ENCODE data around the gene EMB. TPM values are rescaled to one million over a fixed set of nuclear protein-coding genes. Genes with fewer than 3 reads are reported as not detected.
"Not testable (repeated sequence)": the region's sequence is repeated elsewhere in the genome, so short reads cannot be mapped to it uniquely, and the experiment has no call there.

Gene EMB
- total RNA-seq, 2 donors from 2014 or later = 93.9 to 102 TPM

- no peaks in the 10 kb centered on the region for H3K27me3 Mint-ChIP-seq
- H3K4me1 Mint-ChIP-seq = peaks cover 17% of the 10 kb centered on the region
- H3K36me3 Mint-ChIP-seq (ENCODE audit: low read depth) = peaks cover 33% of the 10 kb centered on the region
- H3K4me3 Mint-ChIP-seq = peak overlapping the region; percentile 85
- no peaks in the 10 kb centered on the region for H3K9me3 Mint-ChIP-seq
- ATAC-seq (replicated peaks) = peak; percentile 4
- peak overlapping the region; percentile 96 for H3K27ac Mint-ChIP-seq
Observed at GRCh38 chr5:50441493-50441955, 436 bp upstream of the EMB start.

- peaks cover 15% of the 10 kb centered on the region for H3K4me1 Mint-ChIP-seq
- ATAC-seq (replicated peaks) = no peak
- peaks cover 42% of the 10 kb centered on the region for H3K36me3 Mint-ChIP-seq (ENCODE audit: low read depth)
- no peaks in the 10 kb centered on the region for H3K27me3 Mint-ChIP-seq
- peak overlapping the region; percentile 85 for H3K4me3 Mint-ChIP-seq
- H3K27ac Mint-ChIP-seq = peak overlapping the region; percentile 96
- no peaks in the 10 kb centered on the region for H3K9me3 Mint-ChIP-seq
Observed at GRCh38 chr5:50439221-50439620, 1.9 kb downstream of the EMB start.

GRCh38 chr5:50438060-50438459 lies 3.0 kb downstream of the EMB start:
- H3K9me3 Mint-ChIP-seq; ATAC-seq (replicated peaks); H3K27me3 Mint-ChIP-seq: not testable (repeated sequence)
- H3K27ac Mint-ChIP-seq = peak overlapping the region; percentile 81
- peaks cover 42% of the 10 kb centered on the region for H3K36me3 Mint-ChIP-seq (ENCODE audit: low read depth)
- peaks cover 22% of the 10 kb centered on the region for H3K4me1 Mint-ChIP-seq
- peak overlapping the region; percentile 85 for H3K4me3 Mint-ChIP-seq

- H3K4me1 Mint-ChIP-seq = peaks cover 30% of the 10 kb centered on the region
- no peaks in the 10 kb centered on the region for H3K27me3 Mint-ChIP-seq
- H3K27ac Mint-ChIP-seq = peak overlapping the region; percentile 78
- peak overlapping the region; percentile 72 for H3K4me3 Mint-ChIP-seq
- H3K9me3 Mint-ChIP-seq = no peaks in the 10 kb centered on the region
- peaks cover 44% of the 10 kb centered on the region for H3K36me3 Mint-ChIP-seq (ENCODE audit: low read depth)
- ATAC-seq (replicated peaks) = peak; percentile 93
Observed at GRCh38 chr5:50435168-50435567, 5.9 kb downstream of the EMB start.

- H3K36me3 Mint-ChIP-seq (ENCODE audit: low read depth) = peaks cover 44% of the 10 kb centered on the region
- not testable (repeated sequence) for ATAC-seq (replicated peaks); H3K27me3 Mint-ChIP-seq; H3K9me3 Mint-ChIP-seq
- peaks cover 36% of the 10 kb centered on the region for H3K4me1 Mint-ChIP-seq
- H3K4me3 Mint-ChIP-seq = peak overlapping the region; percentile 81
- peak overlapping the region; percentile 88 for H3K27ac Mint-ChIP-seq
Observed at GRCh38 chr5:50431133-50431904, 9.8 kb downstream of the EMB start.

- H3K4me3 Mint-ChIP-seq; ATAC-seq (replicated peaks); H3K9me3 Mint-ChIP-seq; H3K27me3 Mint-ChIP-seq: not testable (repeated sequence)
- H3K36me3 Mint-ChIP-seq (ENCODE audit: low read depth) = peaks cover 79% of the 10 kb centered on the region
- peaks cover 34% of the 10 kb centered on the region for H3K4me1 Mint-ChIP-seq
- peak overlapping the region; percentile 26 for H3K27ac Mint-ChIP-seq
Observed at GRCh38 chr5:50423100-50423799, 17.8 kb downstream of the EMB start.

GRCh38 chr5:50421184-50421950 lies 19.7 kb downstream of the EMB start:
- Mint-ChIP-seq H3K27ac (peak overlapping the region; percentile 78), H3K36me3 (ENCODE audit: low read depth) (peaks cover 67% of the 10 kb centered on the region), H3K4me1 (peaks cover 47% of the 10 kb centered on the region)
- H3K9me3 Mint-ChIP-seq; H3K4me3 Mint-ChIP-seq; H3K27me3 Mint-ChIP-seq; ATAC-seq (replicated peaks): not testable (repeated sequence)

GRCh38 chr5:50420343-50420935 lies 20.6 kb downstream of the EMB start:
- Mint-ChIP-seq H3K4me1 (peaks cover 48% of the 10 kb centered on the region), H3K36me3 (ENCODE audit: low read depth) (peaks cover 61% of the 10 kb centered on the region), H3K27ac (peak overlapping the region; percentile 78), H3K9me3 (peaks cover 5% of the 10 kb centered on the region), H3K27me3 (no peaks in the 10 kb centered on the region), H3K4me3 (no peak overlapping the region)
- ATAC-seq (replicated peaks) = no peak

- H3K4me3 Mint-ChIP-seq; H3K27ac Mint-ChIP-seq; H3K9me3 Mint-ChIP-seq; ATAC-seq (replicated peaks); H3K27me3 Mint-ChIP-seq: not testable (repeated sequence)
- peaks cover 60% of the 10 kb centered on the region for H3K36me3 Mint-ChIP-seq (ENCODE audit: low read depth)
- peaks cover 49% of the 10 kb centered on the region for H3K4me1 Mint-ChIP-seq
Observed at GRCh38 chr5:50419656-50420055, 21.4 kb downstream of the EMB start.

- not testable (repeated sequence) for H3K9me3 Mint-ChIP-seq, H3K27me3 Mint-ChIP-seq
- Mint-ChIP-seq H3K4me1 (peaks cover 61% of the 10 kb centered on the region), H3K4me3 (peak overlapping the region; percentile 58), H3K36me3 (ENCODE audit: low read depth) (peaks cover 60% of the 10 kb centered on the region), H3K27ac (peak overlapping the region; percentile 76)
- peak; percentile 56 for ATAC-seq (replicated peaks)
Observed at GRCh38 chr5:50416637-50417036, 24.5 kb downstream of the EMB start.

GRCh38 chr5:50415912-50416311 lies 25.2 kb downstream of the EMB start:
- peaks cover 53% of the 10 kb centered on the region for H3K36me3 Mint-ChIP-seq (ENCODE audit: low read depth)

GRCh38 chr5:50410932-50411331 lies 30.2 kb downstream of the EMB start:
- Mint-ChIP-seq H3K36me3 (ENCODE audit: low read depth) (peaks cover 74% of the 10 kb centered on the region), H3K4me1 (peaks cover 29% of the 10 kb centered on the region)
- not testable (repeated sequence) for ATAC-seq (replicated peaks); H3K27ac Mint-ChIP-seq; H3K27me3 Mint-ChIP-seq; H3K4me3 Mint-ChIP-seq; H3K9me3 Mint-ChIP-seq

More at GRCh38 chr5:50415912-50416311, 25.2 kb downstream of the EMB start:
- peak overlapping the region; percentile 58 for H3K4me3 Mint-ChIP-seq
- no peaks in the 10 kb centered on the region for H3K27me3 Mint-ChIP-seq
- no peak overlapping the region for H3K27ac Mint-ChIP-seq
- peak; percentile 19 for ATAC-seq (replicated peaks)
- peaks cover 60% of the 10 kb centered on the region for H3K4me1 Mint-ChIP-seq
- peaks cover 5% of the 10 kb centered on the region for H3K9me3 Mint-ChIP-seq

- Mint-ChIP-seq H3K27ac (no peak overlapping the region), H3K4me1 (peaks cover 10% of the 10 kb centered on the region), H3K36me3 (ENCODE audit: low read depth) (peaks cover 74% of the 10 kb centered on the region), H3K27me3 (no peaks in the 10 kb centered on the region), H3K9me3 (no peaks in the 10 kb centered on the region), H3K4me3 (no peak overlapping the region)
- no peak for ATAC-seq (replicated peaks)
Observed at GRCh38 chr5:50406877-50407276, 34.2 kb downstream of the EMB start.

GRCh38 chr5:50401336-50401735 lies 39.8 kb downstream of the EMB start:
- H3K4me3 Mint-ChIP-seq = no peak overlapping the region
- peaks cover 5% of the 10 kb centered on the region for H3K4me1 Mint-ChIP-seq
- no peak for ATAC-seq (replicated peaks)
- no peak overlapping the region for H3K27ac Mint-ChIP-seq
- H3K36me3 Mint-ChIP-seq (ENCODE audit: low read depth) = peaks cover 87% of the 10 kb centered on the region
- H3K9me3 Mint-ChIP-seq = no peaks in the 10 kb centered on the region
- H3K27me3 Mint-ChIP-seq = no peaks in the 10 kb centered on the region

All from activated T-helper 17 cell treated with anti-CD3 and anti-CD28 coated beads, Interleukin-2, amount 50 U/mL, for 72 hours (primary cell).